ENCODE data around the gene MESD.
A peak's percentile ranks its signal among the peaks of the same experiment; 100 is the strongest.

The MESD gene

GRCh38 chr15:81014446-81015093, 25.0 kb upstream of the MESD start:
- no peak for DNase-seq

GRCh38 chr15:81013396-81013929, 23.8 kb upstream of the MESD start:
- no peak for DNase-seq

- DNase-seq, result peak; percentile 62
These were observed 23.0 kb upstream of the MESD start for GRCh38 chr15:81012588-81012987.

GRCh38 chr15:81011593-81011992, 22.0 kb upstream of the MESD start:
- no peak for DNase-seq

- DNase-seq, result no peak
These were observed 20.5 kb upstream of the MESD start for GRCh38 chr15:81010086-81010485.

GRCh38 chr15:81008312-81008711, 18.7 kb upstream of the MESD start:
- no peak for DNase-seq

- DNase-seq, result no peak
These were observed 17.9 kb upstream of the MESD start for GRCh38 chr15:81007428-81008064.

GRCh38 chr15:81006124-81006523, 16.5 kb upstream of the MESD start:
- no peak for DNase-seq

- no peak for DNase-seq
These were observed 13.4 kb upstream of the MESD start for GRCh38 chr15:81003097-81003350.

GRCh38 chr15:81002331-81003096, 12.9 kb upstream of the MESD start:
- no peak for DNase-seq

GRCh38 chr15:81002009-81002330, 12.4 kb upstream of the MESD start:
- no peak for DNase-seq

- peak; percentile 40 for DNase-seq
These were observed 11.8 kb upstream of the MESD start for GRCh38 chr15:81001152-81002008.

GRCh38 chr15:81000624-81001151, 11.1 kb upstream of the MESD start, which contains the start of gene TLNRD1:
Gene TLNRD1 (plus strand): TSS chr15:81000923. CDS start chr15:81002272, 1,349 bp downstream.
- DNase-seq, result peak; percentile 88

- DNase-seq, result peak; percentile 74
These were observed 10.6 kb upstream of the MESD start for GRCh38 chr15:81000144-81000623.

- peak; percentile 4 for DNase-seq
These were observed 10.0 kb upstream of the MESD start for GRCh38 chr15:80999623-81000036.

- no peak for DNase-seq
These were observed 8.6 kb upstream of the MESD start for GRCh38 chr15:80998251-80998650.

GRCh38 chr15:80997692-80998091, 8.1 kb upstream of the MESD start:
- no peak for DNase-seq

GRCh38 chr15:80996247-80996646, 6.6 kb upstream of the MESD start:
- peak; percentile 5 for DNase-seq

- DNase-seq, result no peak
These were observed 2.8 kb upstream of the MESD start for GRCh38 chr15:80992441-80992840.

GRCh38 chr15:80992006-80992405, 2.4 kb upstream of the MESD start:
- DNase-seq, result no peak

- no peak for DNase-seq
These were observed 1.8 kb upstream of the MESD start for GRCh38 chr15:80991421-80991820.

- no peak for DNase-seq
These were observed 1.3 kb upstream of the MESD start for GRCh38 chr15:80990955-80991354.

- no peak for DNase-seq
These were observed 520 bp downstream of the MESD start for GRCh38 chr15:80989081-80989517.
